ENCODE results near the gene TRIM41. TPM values are rescaled to one million over a fixed set of nuclear protein-coding genes. Genes with fewer than 3 reads are reported as not detected.
A peak's percentile ranks its signal among the peaks of the same experiment; 100 is the strongest.
"Not testable (repeated sequence)": the region's sequence is repeated elsewhere in the genome, so short reads cannot be mapped to it uniquely, and the experiment has no call there.

The TRIM41 gene
- total RNA-seq, 2 donors from 2014 or later, result 12.5 to 15.2 TPM

GRCh38 chr5:181205761-181206649, 17.1 kb upstream of the TRIM41 start:
- Histone ChIP-seq H3K27ac (peak overlapping the region in 2 of 4 donors; percentile 65 to 85), H3K27me3 (no peaks in the 10 kb centered on the region), H3K36me3 (replicated peaks in 1 of 2; ENCODE audit: insufficient read depth in 1 of 2, low read depth in 2 of 2) (no peaks in the 10 kb centered on the region), H3K4me3 (no peak overlapping the region), H3K9me3 (no peaks in the 10 kb centered on the region), H3K4me1 (peaks cover 42% of the 10 kb centered on the region)
- DNase-seq, result no peak
- intact Hi-C loops (cut with DNase I), result no loop called here
- no peak for ATAC-seq
- 32 to 43% methylated on average over 37 of the region's 37 CpGs for WGBS, 2 donors
- TF ChIP-seq POLR2A (IDR thresholded peaks at IDR 0.05), result no peak
- no peak for TF ChIP-seq CTCF (IDR thresholded peaks at IDR 0.05)

DNA sequence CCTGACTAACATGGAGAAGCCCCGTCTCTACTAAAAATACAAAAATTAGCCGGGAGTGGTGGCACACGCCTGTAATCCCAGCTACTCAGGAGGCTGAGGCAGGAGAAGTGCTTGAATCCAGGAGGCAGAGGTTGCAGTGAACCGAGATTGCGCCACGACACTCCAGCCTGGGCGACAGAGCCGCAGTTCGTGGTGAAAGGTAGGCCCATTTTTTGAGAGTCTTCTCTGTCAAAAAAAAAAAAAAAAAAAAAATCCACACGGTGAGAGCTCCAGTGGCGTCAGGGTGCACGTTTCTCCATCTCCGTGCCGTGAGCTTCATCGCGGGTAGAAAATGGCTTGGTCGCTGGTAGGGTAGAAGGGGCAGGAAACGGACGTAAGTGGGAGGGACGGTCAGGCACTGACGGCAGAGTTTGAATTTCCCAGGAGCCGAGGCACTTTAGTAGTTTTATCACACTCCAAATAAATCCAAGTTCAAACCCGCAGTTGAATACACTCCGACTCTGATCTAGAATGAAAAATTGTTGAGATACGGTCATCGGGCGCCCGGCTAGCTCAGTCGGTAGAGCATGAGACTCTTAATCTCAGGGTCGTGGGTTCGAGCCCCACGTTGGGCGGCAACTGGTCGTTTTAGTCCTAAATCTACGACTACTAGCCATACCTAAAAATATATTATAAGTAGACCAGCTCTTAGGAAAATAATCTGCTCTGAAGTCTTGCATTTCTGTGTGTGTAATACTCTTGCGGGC, 15.7 kb upstream of the TRIM41 start:
- peak; percentile 54 for ATAC-seq
- H3K27me3 ChIP-seq, result no peaks in the 10 kb centered on the region

GRCh38 chr5:181207960-181208253, 15.2 kb upstream of the TRIM41 start:
- TF ChIP-seq POLR2A (IDR thresholded peaks at IDR 0.05), result no peak
- no peak for TF ChIP-seq CTCF (IDR thresholded peaks at IDR 0.05)
- peak overlapping the region in 2 of 4 donors; percentile 39 to 85 for H3K27ac ChIP-seq
- ATAC-seq, result no peak
- H3K36me3 ChIP-seq (replicated peaks in 1 of 2; ENCODE audit: insufficient read depth in 1 of 2, low read depth in 2 of 2), result no peaks in the 10 kb centered on the region
- no peaks in the 10 kb centered on the region for H3K27me3 ChIP-seq
- 41 to 44% methylated on average over 3 of the region's 3 CpGs for WGBS, 2 donors
- intact Hi-C loops (cut with DNase I), result no loop called here
- no peak overlapping the region for H3K4me3 ChIP-seq
- peaks cover 0 to 4% (median 0%) of the 10 kb centered on the region in 3 donors for H3K9me3 ChIP-seq
- H3K4me1 ChIP-seq, result peaks cover 42% of the 10 kb centered on the region
- DNase-seq, result no peak

More for the DNA sequence above, 15.7 kb upstream of the TRIM41 start:
- WGBS, 2 donors, result 1 to 2% methylated on average over 35 to 36 of the region's 36 CpGs
- peak; percentile 81 to 89 (median 86) for DNase-seq
- intact Hi-C loops (cut with DNase I), result no loop called here
- TF ChIP-seq CTCF (IDR thresholded peaks at IDR 0.05) (no peak), POLR2A (IDR thresholded peaks at IDR 0.05) (peak in 1 of 3 donors; percentile 25)
- Histone ChIP-seq H3K36me3 (replicated peaks in 1 of 2; ENCODE audit: insufficient read depth in 1 of 2, low read depth in 2 of 2) (no peaks in the 10 kb centered on the region), H3K27ac (peak overlapping the region; percentile 52 to 85 (median 67)), H3K4me1 (peaks cover 42% of the 10 kb centered on the region), H3K9me3 (peaks cover 0 to 4% (median 0%) of the 10 kb centered on the region in 3 donors), H3K4me3 (no peak overlapping the region)

DNA sequence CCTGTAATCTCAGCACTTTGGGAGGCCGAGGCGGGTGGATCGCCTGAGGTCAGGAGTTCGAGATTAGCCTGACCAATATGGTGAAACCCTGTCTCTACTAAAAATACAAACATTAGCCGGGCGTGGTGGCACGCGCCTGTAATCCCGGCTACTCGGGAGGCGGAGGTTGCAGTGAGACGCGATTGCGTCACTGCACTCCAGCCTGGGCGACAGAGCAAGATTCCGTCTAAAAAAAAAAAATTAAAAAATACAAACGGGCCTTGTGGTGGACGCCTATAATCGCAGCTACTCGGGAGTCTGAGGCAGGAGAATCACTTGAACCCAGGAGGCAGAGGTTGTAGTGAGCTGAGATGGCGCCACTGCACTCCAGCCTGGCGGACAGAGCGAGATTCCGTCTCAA, 14.1 kb upstream of the TRIM41 start:
- H3K4me3 ChIP-seq; DNase-seq; H3K36me3 ChIP-seq (replicated peaks in 1 of 2; ENCODE audit: insufficient read depth in 1 of 2, low read depth in 2 of 2); intact Hi-C loops (cut with DNase I); ATAC-seq; H3K27me3 ChIP-seq; H3K27ac ChIP-seq; H3K9me3 ChIP-seq: not testable (repeated sequence)
- peaks cover 41% of the 10 kb centered on the region for H3K4me1 ChIP-seq
- WGBS, 2 donors, result 82 to 88% methylated on average over 24 of the region's 24 CpGs

DNA sequence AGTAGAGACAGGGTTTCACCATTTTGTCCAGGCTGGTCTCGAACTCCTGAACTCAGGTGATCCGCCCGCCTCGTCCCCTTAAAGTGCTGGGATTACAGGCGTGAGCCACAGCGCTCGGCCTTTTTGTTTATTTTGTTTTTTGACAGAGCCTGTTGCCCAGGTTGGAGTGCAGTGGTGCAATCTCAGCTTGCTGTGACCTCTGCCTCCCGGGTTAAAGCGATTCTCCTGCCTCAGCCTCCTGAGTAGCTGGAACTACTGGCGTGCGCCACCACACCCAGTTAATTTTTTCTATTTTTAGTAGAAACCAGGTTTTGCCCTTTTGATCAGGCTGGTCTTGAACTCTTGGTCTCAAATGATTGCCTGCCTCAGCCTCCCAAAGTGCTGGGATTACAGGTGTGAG, 12.9 kb upstream of the TRIM41 start:
- H3K27me3 ChIP-seq; H3K4me3 ChIP-seq; H3K27ac ChIP-seq; ATAC-seq; H3K36me3 ChIP-seq (replicated peaks in 1 of 2; ENCODE audit: insufficient read depth in 1 of 2, low read depth in 2 of 2); H3K9me3 ChIP-seq; DNase-seq; intact Hi-C loops (cut with DNase I): not testable (repeated sequence)
- peaks cover 30% of the 10 kb centered on the region for H3K4me1 ChIP-seq
- WGBS, 2 donors, result 76 to 80% methylated on average over 11 of the region's 11 CpGs

DNA sequence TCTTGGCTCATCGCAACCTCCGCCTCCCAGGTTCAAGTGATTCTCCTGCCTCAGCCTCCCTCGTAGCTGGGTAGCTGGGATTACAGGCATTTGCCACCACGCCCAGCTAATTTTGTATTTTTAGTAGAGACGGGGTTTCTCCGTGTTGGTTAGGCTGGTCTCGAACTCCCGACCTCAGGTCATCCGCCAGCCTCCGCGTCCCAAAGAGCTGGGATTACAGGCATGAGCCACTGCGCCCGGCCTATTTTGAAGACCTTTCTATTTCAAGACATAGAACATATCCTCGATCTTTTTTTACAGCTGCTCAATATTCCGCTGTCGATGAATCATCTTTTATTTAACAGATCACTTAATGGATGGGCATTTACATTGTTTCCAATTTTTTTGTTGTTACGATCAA, 12.4 kb upstream of the TRIM41 start:
- DNase-seq; H3K4me3 ChIP-seq; H3K36me3 ChIP-seq (replicated peaks in 1 of 2; ENCODE audit: insufficient read depth in 1 of 2, low read depth in 2 of 2); ATAC-seq; H3K27me3 ChIP-seq; intact Hi-C loops (cut with DNase I); H3K27ac ChIP-seq; H3K9me3 ChIP-seq: not testable (repeated sequence)
- WGBS, 2 donors, result 83 to 86% methylated on average over 17 of the region's 17 CpGs
- H3K4me1 ChIP-seq, result peaks cover 25% of the 10 kb centered on the region

Measured in body of pancreas (tissue), 4 donors.